ENCODE data around the gene NOS3.

NOS3 gene

DNA sequence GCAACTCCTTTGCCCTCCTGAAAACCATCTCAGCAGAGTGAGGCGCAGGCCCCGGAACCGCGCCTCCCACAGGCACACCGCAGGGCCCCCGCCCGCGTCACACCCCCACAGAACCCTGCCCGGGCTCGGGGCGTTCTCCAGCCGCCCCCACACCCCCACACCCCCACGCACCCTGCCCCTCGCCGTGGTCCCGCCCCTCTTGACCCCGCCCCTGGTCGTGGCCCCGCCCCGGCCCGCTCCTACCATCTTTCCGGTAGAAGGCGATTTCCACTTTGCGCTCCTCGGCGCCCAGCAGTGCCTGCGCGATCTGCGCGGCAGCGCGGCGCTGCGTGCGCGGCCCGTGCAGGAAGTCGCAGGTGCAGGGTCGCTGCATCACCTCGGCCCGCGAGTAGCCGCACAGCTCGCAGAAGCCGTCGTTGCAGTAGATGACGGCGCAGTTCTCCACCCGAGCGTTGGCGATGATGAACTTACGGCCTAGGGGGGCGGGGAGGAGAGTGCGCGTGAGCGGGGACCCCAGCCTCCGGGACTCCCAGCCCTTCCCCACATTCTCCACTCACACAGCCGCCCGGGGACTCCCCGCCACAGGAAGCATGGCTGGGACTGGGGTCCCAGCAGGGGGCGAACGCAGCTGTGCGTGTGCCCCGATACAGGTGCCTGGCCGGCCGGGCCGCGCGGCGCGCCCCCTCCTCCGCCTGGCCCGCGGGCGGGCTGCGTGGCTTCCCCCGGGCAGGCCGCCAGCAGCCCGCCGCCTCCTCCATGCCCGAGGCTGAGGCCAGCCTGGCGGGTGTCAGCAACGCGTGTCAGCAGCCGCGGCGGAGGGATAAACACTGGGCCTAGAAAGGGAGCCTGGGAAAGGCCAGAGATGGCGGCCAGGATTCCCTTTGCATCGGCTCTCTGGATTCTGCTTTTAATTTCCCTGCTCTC is 16.1 kb upstream of the NOS3 start:
- Histone ChIP-seq H3K9me3 (ENCODE audit: control extremely low read depth in 1 of 5, control insufficient read depth in 4 of 5, insufficient read depth in 2 of 5, low read depth in 1 of 5, low read length in 4 of 5) (no peaks in the 10 kb centered on the region), H3K4me1 (ENCODE audit: control extremely low read depth in 1 of 4, control insufficient read depth in 4 of 4, insufficient read depth in 4 of 4, low read length in 3 of 4) (peaks cover 0 to 38% (median 28%) of the 10 kb centered on the region in 4 experiments), H3K27ac (ENCODE audit: insufficient read depth in 1 of 2, low read depth in 1 of 2, low read length in 2 of 2, poor library complexity in 1 of 2, severe bottlenecking in 2 of 2) (peak overlapping the region in 1 of 2 experiments; percentile 4), H3K4me3 (ENCODE audit: control insufficient read depth in 1 of 7, extremely low read depth in 1 of 7, insufficient read depth in 4 of 7, low read depth in 2 of 7, low read length in 6 of 7) (peak overlapping the region; percentile 11 to 72 (median 60)), H3K36me3 (ENCODE audit: control insufficient read depth in 4 of 4, insufficient read depth in 4 of 4, low read length in 3 of 4) (no peaks in the 10 kb centered on the region), H3K27me3 (replicated peaks in 2 of 5; ENCODE audit: control insufficient read depth in 4 of 5, insufficient read depth in 5 of 5, low read length in 4 of 5) (peaks cover 0 to 78% (median 40%) of the 10 kb centered on the region in 5 experiments)
- POLR2A ChIA-PET, result no interaction called here
- WGBS (ENCODE audit: insufficient coverage), result under 1% methylated on average over 71 of the region's 89 CpGs
- CTCF ChIA-PET, result interaction anchor here (0.6 to 4.0 kb wide), 9 partner anchors 9 to 74 kb away, joined by 3 to 27 read pairs (median 4); no protein-coding TSS in a partner anchor
- peak in 2 of 3 donors; percentile 78 to 83 for DNase-seq

DNA sequence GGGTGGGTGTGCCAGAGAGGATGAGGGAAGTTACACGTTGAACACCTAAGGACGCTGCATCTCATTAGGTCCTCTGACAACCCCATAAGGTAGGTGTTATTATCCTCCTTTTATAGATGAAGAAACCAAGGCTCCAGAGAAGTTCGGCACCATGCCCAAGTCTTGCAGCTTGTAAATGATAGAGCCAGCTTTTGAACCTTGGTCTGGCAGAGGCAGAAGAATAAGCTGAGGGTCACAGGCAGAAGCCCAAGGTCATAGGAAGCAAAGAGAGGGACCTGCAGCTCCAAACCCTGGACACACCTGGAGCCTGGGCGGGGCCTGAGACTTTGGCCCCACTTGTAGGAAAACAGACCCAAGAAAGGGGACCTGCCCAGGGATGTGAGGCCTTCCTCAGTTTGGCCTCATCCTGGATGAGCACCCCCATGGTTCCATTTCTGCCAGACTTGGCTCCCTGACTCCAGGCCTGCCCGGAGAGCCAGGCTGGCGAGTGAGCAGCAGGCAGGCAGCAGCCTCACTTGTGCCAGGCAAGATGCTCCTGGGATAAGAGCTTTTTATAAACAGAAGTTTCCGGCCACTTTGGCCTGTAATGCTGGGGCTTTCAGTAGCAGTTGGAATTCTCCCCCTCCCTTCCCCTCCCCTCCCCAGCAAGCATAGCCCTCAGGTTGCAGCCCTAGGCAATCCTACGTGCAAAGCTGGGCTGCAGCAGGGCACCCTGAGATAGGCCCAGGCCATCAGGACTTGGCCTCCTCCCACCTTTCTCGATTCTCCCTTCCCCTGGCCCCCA is 15.1 kb upstream of the NOS3 start:
- DNase-seq, result no peak
- no peaks in the 10 kb centered on the region for H3K36me3 ChIP-seq (ENCODE audit: control insufficient read depth in 4 of 4, insufficient read depth in 4 of 4, low read length in 3 of 4)
- POLR2A ChIA-PET, result no interaction called here
- WGBS (ENCODE audit: insufficient coverage), result 86% methylated on average over 7 of the region's 9 CpGs
- CTCF ChIA-PET, result interaction anchor here (0.6 to 4.0 kb wide), 10 partner anchors 10 to 75 kb away, joined by 3 to 27 read pairs (median 3); no protein-coding TSS in a partner anchor
- peak overlapping the region in 1 of 2 experiments; percentile 4 for H3K27ac ChIP-seq (ENCODE audit: insufficient read depth in 1 of 2, low read depth in 1 of 2, low read length in 2 of 2, poor library complexity in 1 of 2, severe bottlenecking in 2 of 2)
- H3K9me3 ChIP-seq (ENCODE audit: control extremely low read depth in 1 of 5, control insufficient read depth in 4 of 5, insufficient read depth in 2 of 5, low read depth in 1 of 5, low read length in 4 of 5), result no peaks in the 10 kb centered on the region
- no peak overlapping the region for H3K4me3 ChIP-seq (ENCODE audit: control insufficient read depth in 1 of 7, extremely low read depth in 1 of 7, insufficient read depth in 4 of 7, low read depth in 2 of 7, low read length in 6 of 7)
- peaks cover 0 to 38% (median 28%) of the 10 kb centered on the region in 4 experiments for H3K4me1 ChIP-seq (ENCODE audit: control extremely low read depth in 1 of 4, control insufficient read depth in 4 of 4, insufficient read depth in 4 of 4, low read length in 3 of 4)
- H3K27me3 ChIP-seq (replicated peaks in 2 of 5; ENCODE audit: control insufficient read depth in 4 of 5, insufficient read depth in 5 of 5, low read length in 4 of 5), result peaks cover 0 to 88% (median 46%) of the 10 kb centered on the region in 5 experiments

DNA sequence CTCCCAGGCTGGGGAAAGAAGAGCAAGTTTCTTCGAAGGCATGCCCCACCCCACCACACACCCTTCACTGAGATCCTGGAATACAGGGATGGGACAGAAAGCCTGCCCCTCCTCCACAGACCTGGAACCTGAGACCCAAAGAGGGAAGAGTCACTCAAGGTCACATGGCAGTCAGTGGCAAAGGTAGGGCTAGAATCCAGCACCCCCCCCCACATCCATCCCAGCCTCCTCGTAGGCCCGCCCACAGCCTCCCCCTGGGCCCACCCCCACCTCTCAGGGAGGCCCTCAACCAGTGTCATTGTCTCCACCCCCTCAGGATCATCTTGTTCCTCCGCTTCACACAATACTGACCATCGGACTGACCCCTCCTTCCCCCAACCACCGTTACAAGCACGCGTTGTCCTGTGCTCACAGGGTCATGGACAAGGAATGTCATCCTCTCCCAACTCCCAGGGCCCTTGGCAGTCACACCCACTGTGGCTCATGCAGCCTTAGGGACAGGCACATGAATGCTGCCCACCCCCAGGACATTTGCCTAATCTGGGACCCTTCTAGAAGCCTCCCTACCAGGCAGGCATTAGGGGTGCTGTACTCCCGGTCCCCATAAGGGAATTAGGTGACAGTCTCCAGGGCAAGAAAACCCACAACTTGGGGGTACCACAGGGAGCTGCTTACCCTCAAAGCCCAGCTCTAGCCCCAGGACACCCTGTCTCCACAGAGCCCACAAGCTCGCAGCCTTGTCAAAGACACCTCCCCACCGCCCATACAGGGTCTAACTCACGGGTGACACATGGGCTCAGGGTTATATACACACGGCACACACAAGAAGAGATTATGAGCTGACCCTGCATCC is 14.1 kb upstream of the NOS3 start:
- H3K4me3 ChIP-seq (ENCODE audit: control insufficient read depth in 1 of 7, extremely low read depth in 1 of 7, insufficient read depth in 4 of 7, low read depth in 2 of 7, low read length in 6 of 7), result no peak overlapping the region
- ChIA-PET CTCF (interaction anchor here (0.8 to 4.0 kb wide), 8 partner anchors 9 to 189 kb away, joined by 3 to 27 read pairs (median 3); no protein-coding TSS in a partner anchor), POLR2A (no interaction called here)
- DNase-seq, result no peak
- H3K36me3 ChIP-seq (ENCODE audit: control insufficient read depth in 4 of 4, insufficient read depth in 4 of 4, low read length in 3 of 4), result no peaks in the 10 kb centered on the region
- H3K4me1 ChIP-seq (ENCODE audit: control extremely low read depth in 1 of 4, control insufficient read depth in 4 of 4, insufficient read depth in 4 of 4, low read length in 3 of 4), result peaks cover 0 to 38% (median 28%) of the 10 kb centered on the region in 4 experiments
- no peak overlapping the region for H3K27ac ChIP-seq (ENCODE audit: insufficient read depth in 1 of 2, low read depth in 1 of 2, low read length in 2 of 2, poor library complexity in 1 of 2, severe bottlenecking in 2 of 2)
- H3K9me3 ChIP-seq (ENCODE audit: control extremely low read depth in 1 of 5, control insufficient read depth in 4 of 5, insufficient read depth in 2 of 5, low read depth in 1 of 5, low read length in 4 of 5), result no peaks in the 10 kb centered on the region
- WGBS (ENCODE audit: insufficient coverage), result 20% methylated on average over 5 of the region's 13 CpGs
- peaks cover 0 to 91% (median 47%) of the 10 kb centered on the region in 5 experiments for H3K27me3 ChIP-seq (replicated peaks in 2 of 5; ENCODE audit: control insufficient read depth in 4 of 5, insufficient read depth in 5 of 5, low read length in 4 of 5)

DNA sequence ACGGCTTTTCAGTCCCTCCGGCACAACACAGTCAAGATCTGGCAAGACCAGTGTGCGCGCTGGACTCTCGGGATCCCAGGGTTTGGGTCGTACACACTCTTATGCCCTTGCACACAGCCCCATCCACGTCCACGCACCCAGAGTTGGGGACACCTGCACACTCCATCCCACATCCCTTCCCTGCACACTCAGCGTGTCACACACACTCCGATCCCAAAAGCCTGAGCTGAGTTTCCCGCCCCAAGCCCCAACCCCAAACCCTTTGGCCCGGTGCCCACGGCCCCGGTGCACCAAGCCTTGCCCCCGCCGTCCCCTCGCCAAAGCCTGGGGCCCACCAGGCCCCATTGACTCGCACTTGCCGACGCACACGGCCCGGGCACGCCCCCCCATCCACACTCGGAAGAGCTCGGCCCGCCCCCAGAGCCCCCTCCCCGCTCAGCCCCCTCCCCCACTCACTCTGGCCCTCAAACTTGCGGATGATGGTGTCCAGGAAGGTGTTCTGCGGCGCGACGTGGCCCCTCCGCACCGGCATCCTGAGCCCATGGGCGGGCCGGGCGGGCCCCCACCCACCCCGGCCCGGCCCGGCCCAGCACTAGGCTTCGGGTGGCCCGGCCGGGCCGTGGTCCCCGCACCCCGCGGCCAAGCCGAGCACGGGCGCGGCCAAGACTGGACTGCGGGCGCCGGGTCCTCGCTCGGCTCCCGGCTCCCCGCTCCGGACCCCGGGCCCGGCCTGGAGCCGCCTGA is 13.3 kb upstream of the NOS3 start:
- no peaks in the 10 kb centered on the region for H3K36me3 ChIP-seq (ENCODE audit: control insufficient read depth in 4 of 4, insufficient read depth in 4 of 4, low read length in 3 of 4)
- ChIA-PET CTCF (interaction anchor here (1.0 to 4.0 kb wide), 4 partner anchors 8 to 190 kb away, joined by 3 to 27 read pairs (median 4); no protein-coding TSS in a partner anchor), POLR2A (no interaction called here)
- no peak overlapping the region for H3K27ac ChIP-seq (ENCODE audit: insufficient read depth in 1 of 2, low read depth in 1 of 2, low read length in 2 of 2, poor library complexity in 1 of 2, severe bottlenecking in 2 of 2)
- no peak overlapping the region for H3K4me3 ChIP-seq (ENCODE audit: control insufficient read depth in 1 of 7, extremely low read depth in 1 of 7, insufficient read depth in 4 of 7, low read depth in 2 of 7, low read length in 6 of 7)
- peaks cover 0 to 93% (median 45%) of the 10 kb centered on the region in 5 experiments for H3K27me3 ChIP-seq (replicated peaks in 2 of 5; ENCODE audit: control insufficient read depth in 4 of 5, insufficient read depth in 5 of 5, low read length in 4 of 5)
- DNase-seq, result no peak
- peaks cover 0 to 38% (median 28%) of the 10 kb centered on the region in 4 experiments for H3K4me1 ChIP-seq (ENCODE audit: control extremely low read depth in 1 of 4, control insufficient read depth in 4 of 4, insufficient read depth in 4 of 4, low read length in 3 of 4)
- no peaks in the 10 kb centered on the region for H3K9me3 ChIP-seq (ENCODE audit: control extremely low read depth in 1 of 5, control insufficient read depth in 4 of 5, insufficient read depth in 2 of 5, low read depth in 1 of 5, low read length in 4 of 5)
- WGBS (ENCODE audit: insufficient coverage), result 3% methylated on average over 53 of the region's 62 CpGs

DNA sequence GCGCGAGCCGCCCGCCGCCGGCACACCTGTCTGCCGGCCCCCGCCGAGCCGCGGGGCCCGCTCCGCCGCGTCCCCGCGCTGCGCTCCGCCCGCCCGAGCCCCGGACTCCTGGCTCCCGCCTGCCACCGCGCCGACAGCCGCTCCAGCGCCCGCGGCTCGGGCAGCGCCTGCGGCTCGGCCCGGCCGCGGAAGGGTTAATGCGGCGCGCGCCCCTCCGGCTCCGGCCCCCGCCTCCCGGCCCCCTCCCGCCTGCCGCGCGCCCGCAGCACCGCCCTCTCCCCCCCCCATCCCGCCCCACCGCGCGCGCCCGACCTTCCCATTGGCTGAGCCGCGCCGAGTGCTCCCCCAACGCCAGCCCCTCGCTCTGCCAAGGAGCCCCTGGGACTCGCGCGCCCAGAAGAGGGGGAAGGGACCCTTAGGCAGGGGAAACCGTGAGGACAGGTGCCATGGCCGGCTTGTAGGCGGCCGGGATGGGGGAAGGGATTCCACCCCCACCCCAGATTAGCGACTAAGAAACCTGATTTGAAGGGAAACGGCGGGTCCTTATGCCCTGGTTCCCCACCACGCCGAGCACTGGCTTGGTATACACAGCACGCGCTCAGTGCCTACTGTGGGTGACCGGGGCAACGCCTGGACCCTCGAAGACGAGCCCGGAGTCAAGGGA is 12.6 kb upstream of the NOS3 start, which contains the start of gene KCNH2:
KCNH2 (minus strand) TSS at position 196 of the 664 bp plus-strand sequence. CDS start 408 bp downstream, outside the sequence.
- ChIA-PET POLR2A (interaction anchor here (0.7 kb wide), 1 partner anchor 66 kb away, joined by 4 read pairs; no protein-coding TSS in a partner anchor), CTCF (interaction anchor here (0.9 to 9.6 kb wide), 6 partner anchors 7 to 133 kb away, joined by 3 to 215 read pairs (median 6); no protein-coding TSS in a partner anchor)
- H3K27ac ChIP-seq (ENCODE audit: insufficient read depth in 1 of 2, low read depth in 1 of 2, low read length in 2 of 2, poor library complexity in 1 of 2, severe bottlenecking in 2 of 2), result no peak within 1 kb of the TSS
- H3K4me3 ChIP-seq (ENCODE audit: control insufficient read depth in 1 of 7, extremely low read depth in 1 of 7, insufficient read depth in 4 of 7, low read depth in 2 of 7, low read length in 6 of 7), result peak within 1 kb of the TSS in 4 of 7 experiments; percentile 19 to 59 (median 39)
- no peaks in the 10 kb centered on the region for H3K36me3 ChIP-seq (ENCODE audit: control insufficient read depth in 4 of 4, insufficient read depth in 4 of 4, low read length in 3 of 4)
- peaks cover 0 to 38% (median 28%) of the 10 kb centered on the region in 4 experiments for H3K4me1 ChIP-seq (ENCODE audit: control extremely low read depth in 1 of 4, control insufficient read depth in 4 of 4, insufficient read depth in 4 of 4, low read length in 3 of 4)
- peaks cover 0 to 93% (median 44%) of the 10 kb centered on the region in 5 experiments for H3K27me3 ChIP-seq (replicated peaks in 2 of 5; ENCODE audit: control insufficient read depth in 4 of 5, insufficient read depth in 5 of 5, low read length in 4 of 5)
- H3K9me3 ChIP-seq (ENCODE audit: control extremely low read depth in 1 of 5, control insufficient read depth in 4 of 5, insufficient read depth in 2 of 5, low read depth in 1 of 5, low read length in 4 of 5), result no peaks in the 10 kb centered on the region
- 3% methylated on average over 29 of the region's 81 CpGs for WGBS (ENCODE audit: insufficient coverage)
- peak in 2 of 3 donors; percentile 37 to 46 for DNase-seq
